HCT116 (cell line): ENCODE results near the gene PRR29.

Experiments used
- EZH2 ChIP-seq: fragments of 200-600 bp; sonication (generic); IDR thresholded peaks from 2 replicates; pipeline ENCODE4 v1.6.1; 2017; ENCODE audit warnings: antibody characterized with exemption, mixed run types
- EZH2phosphoT487 ChIP-seq: fragments of 200-600 bp; IDR thresholded peaks from 2 replicates; pipeline ENCODE4 v1.6.1; 2018; ENCODE audit warnings: antibody characterized with exemption, borderline replicate concordance
- POLR2A ChIP-seq: IDR thresholded peaks from 2 replicates; pipeline ENCODE4 v1.7.0; 2011; ENCODE audit warnings: borderline replicate concordance; ENCODE audit not compliant: insufficient read depth, insufficient read length; ENCODE audit errors: extremely low read depth
- POLR2AphosphoS5 ChIP-seq: IDR thresholded peaks from 2 replicates; pipeline ENCODE4 v1.6.1; 2011; ENCODE audit warnings: mild to moderate bottlenecking, low read depth, low read length, moderate library complexity
- YY1 ChIP-seq: IDR thresholded peaks from 2 replicates; pipeline ENCODE4 v1.6.1; 2011; ENCODE audit warnings: low read length, low read depth, moderate library complexity, mild to moderate bottlenecking; ENCODE audit not compliant: insufficient replicate concordance; ENCODE audit errors: extremely low read depth
- TF ChIP-seq, protein P1 (sequence below), 3 experiments: fragments of 200-600 bp in 1 of 3; sonication (generic) in 1 of 3; IDR thresholded peaks in 2 of 3; conservative IDR thresholded peaks in 1 of 3; 2 replicates each; pipeline ENCODE4 v1.5.1; 2012 to 2017; ENCODE audit warnings: low read depth in 2 of 3, low read length in 2 of 3, antibody characterized with exemption in 1 of 3, borderline replicate concordance in 1 of 3, control low read depth in 1 of 3, mild to moderate bottlenecking in 1 of 3, mixed read lengths in 1 of 3, mixed run types in 1 of 3, moderate library complexity in 1 of 3; ENCODE audit not compliant: insufficient read depth in 1 of 3

DNA sequence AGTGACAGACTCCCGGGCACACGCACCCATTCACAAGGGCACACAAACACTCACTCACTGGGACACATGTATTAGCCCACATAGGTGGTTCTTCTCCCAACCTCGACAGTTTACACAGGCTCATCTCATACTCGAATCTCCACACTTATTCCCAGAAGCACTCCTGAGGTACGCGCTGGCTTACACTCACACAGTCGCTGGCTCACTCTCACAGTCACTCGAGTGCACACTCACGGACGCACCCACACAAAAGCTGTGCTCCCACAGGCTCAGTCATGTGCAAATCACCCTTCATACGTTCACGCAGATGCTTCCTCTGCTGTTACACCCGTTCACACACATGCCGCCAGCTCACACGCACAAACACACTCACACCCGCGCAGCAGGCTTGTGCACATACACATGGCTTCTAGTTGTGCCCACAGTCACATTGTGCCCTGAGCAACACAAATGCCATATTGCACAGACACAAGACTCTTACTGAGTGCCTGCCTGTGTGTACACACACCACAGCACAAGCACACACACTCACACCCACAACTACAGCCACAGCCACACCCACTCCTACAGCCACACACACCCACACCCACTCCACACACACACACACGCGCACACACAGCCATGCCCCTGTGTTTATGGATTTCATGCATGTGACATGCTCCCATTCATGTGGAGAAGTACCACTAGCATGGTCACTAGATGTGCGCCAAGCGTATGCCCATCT, 8.4 kb upstream of the PRR29 start:
- TF ChIP-seq POLR2A (no peak), YY1 (no peak), POLR2AphosphoS5 (no peak), EZH2 (no peak), EZH2phosphoT487 (no peak)
- TF ChIP-seq, protein P1, sequence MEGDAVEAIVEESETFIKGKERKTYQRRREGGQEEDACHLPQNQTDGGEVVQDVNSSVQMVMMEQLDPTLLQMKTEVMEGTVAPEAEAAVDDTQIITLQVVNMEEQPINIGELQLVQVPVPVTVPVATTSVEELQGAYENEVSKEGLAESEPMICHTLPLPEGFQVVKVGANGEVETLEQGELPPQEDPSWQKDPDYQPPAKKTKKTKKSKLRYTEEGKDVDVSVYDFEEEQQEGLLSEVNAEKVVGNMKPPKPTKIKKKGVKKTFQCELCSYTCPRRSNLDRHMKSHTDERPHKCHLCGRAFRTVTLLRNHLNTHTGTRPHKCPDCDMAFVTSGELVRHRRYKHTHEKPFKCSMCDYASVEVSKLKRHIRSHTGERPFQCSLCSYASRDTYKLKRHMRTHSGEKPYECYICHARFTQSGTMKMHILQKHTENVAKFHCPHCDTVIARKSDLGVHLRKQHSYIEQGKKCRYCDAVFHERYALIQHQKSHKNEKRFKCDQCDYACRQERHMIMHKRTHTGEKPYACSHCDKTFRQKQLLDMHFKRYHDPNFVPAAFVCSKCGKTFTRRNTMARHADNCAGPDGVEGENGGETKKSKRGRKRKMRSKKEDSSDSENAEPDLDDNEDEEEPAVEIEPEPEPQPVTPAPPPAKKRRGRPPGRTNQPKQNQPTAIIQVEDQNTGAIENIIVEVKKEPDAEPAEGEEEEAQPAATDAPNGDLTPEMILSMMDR (IDR thresholded peaks at IDR 0.05 in 2 of 3, conservative IDR thresholded peaks at IDR 0.05 in 1 of 3; ENCODE audit: borderline replicate concordance in 1 of 3, insufficient read depth in 1 of 3, low read depth in 2 of 3, low read length in 2 of 3), result no peak
